GM11168 (cell line): ENCODE results near the gene PAQR5.

Experiments
- in situ Hi-C: fragments of 300-500 bp; cut with MboI; formaldehyde crosslinking; loops from one replicate; pipeline ENCODE4 v1.12.0; 2022; ENCODE audit warnings: low sequenced_read_pairs; ENCODE audit not compliant: unreplicated experiment

The PAQR5 gene

DNA sequence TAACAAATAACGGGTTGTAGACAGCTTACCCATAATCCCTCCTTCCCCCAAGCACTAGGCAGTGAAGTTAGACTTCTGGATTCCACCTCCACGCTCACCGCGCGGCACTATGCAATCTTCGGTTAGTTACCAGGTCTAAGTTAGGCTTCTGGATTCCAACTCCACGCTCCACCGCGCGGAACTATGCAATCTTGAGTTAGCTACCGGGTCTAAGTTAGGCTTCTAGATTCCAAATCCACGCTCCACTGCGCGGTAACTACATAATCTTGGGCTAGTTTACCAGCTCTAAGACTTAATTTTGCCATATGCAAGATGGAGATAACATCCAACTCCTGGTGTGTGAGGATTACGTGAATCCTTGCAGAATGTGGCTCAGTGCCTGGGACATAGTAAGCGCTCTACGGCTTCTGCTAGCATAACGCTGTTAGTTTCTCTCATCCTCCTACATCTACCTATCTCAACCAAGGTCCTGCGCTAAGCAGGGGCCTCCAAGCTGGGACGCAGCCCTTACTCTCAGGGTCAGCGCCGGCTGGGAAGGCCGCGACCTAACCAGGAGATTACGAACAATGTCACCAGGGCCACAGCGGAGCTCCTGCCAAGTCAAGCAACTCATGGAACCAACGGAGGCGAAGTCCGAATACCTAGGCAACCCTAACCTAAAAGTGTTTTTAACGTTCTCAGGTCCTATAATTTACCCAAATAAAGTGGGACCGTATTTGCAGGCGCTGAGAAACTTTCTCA lies 153.4 kb downstream of the PAQR5 start:
- in situ Hi-C loops, result no loop called here

DNA sequence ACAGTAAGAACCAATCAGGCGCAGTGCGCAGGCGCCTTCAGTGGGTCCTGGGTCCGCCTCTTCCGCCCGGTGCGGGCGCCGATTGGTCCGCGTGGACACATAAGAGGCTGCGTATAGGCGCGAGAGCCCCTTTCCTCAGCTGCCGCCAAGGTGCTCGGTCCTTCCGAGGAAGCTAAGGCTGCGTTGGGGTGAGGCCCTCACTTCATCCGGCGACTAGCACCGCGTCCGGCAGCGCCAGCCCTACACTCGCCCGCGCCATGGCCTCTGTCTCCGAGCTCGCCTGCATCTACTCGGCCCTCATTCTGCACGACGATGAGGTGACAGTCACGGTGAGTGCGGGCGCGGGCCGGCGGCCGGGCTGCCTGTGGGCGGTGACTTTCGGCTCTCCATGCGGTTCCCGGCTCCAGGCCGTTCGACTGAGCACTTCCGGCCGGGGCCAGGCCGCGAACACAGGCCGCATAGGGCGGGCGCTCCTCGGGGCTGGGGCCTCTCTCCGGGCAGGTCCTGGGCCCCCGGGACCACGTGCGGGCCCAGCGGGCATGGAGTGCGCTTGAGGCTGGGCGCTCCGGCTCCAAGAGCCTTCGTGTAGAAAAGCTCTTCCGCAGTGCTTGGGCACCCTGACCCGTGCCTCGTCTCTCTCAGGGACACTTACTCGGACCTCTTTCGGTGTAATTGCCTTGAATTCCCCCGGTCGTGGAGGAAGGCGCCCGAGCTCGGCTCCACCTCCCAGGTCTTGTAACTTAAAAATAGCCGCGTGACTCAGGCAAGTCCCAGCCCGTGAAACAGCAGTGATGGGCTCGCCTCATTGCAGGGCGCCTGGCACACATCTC lies 154.2 kb downstream of the PAQR5 start, which contains the start of gene RPLP1:
RPLP1 (plus strand) TSS at position 127 of the 830 bp plus-strand sequence; CDS start at position 258, 131 bp downstream.
- in situ Hi-C loops, result no loop called here

DNA sequence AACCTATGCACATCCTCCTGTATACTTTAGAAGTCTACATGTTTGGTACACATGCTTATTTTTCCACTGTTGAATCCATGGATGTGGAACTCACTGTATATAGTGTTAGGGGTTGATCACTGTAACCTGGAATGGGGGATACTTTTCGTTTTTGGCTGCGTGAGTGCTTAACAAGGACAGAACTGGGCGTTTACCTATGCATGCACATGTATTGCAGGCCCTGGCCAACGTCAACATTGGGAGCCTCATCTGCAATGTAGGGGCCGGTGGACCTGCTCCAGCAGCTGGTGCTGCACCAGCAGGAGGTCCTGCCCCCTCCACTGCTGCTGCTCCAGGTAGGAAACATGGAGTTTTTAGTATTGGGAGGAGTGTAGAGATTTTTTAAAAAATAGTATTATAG lies 156.2 kb downstream of the PAQR5 start:
- in situ Hi-C loops, result no loop called here

DNA sequence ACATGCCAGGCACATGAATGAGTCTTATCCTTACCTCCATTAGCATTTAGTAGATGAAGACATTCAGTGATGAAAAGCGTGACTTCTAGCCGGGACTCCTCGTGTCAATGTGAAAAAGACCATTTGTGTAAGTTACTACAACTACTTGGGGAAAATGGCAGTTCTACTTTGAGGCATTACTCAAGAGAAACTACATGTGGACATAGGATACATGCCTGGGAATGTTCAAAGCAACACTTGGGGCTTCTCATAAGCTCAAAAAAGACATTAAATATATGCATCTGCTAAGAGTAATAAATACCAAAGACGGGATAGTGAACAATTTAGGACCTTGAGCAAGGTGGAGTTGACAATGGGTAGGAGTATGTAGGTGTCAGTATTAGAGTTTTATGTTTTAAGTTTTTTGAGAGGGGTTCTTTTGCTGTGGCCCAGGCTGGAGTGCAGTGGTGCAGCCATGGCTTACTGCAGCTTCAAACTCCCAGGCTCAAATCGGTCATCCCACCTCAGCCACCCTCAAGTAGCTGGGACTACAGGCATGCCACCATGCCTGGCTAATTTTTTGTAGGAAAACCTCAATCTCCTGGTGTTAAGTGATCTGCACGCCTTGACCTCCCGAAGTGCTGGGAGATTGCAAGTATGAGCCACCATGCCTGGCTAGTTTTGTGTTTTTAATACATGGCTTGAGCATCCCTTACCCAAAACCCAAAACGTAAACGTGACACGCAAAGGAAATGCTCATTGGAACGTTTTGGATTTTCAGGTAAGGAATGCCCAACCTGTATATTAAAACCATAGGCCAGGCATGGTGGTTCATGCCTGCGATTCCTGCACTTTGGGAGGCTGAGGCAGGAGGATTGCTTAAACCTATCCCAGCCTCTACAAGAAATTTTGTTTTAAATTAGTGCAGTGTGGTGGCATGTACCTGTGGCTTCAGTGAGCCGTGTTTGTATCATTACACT lies 157.8 kb downstream of the PAQR5 start:
- in situ Hi-C loops, result no loop called here
